ENCODE measurements around the gene SEC24D.

- TF ChIP-seq CTCF (IDR thresholded peaks at IDR 0.05; ENCODE audit: low read length) (no peak), EZH2 (IDR thresholded peaks at IDR 0.05; ENCODE audit: borderline replicate concordance, low read length) (no peak)
These were observed 79.0 kb downstream of the SEC24D start for GRCh38 chr4:118756958-118757357.
